IgD-negative memory B cell (primary cell): ENCODE measurements around the gene IFNL1. TPM values are rescaled to one million over a fixed set of nuclear protein-coding genes. Genes with fewer than 3 reads are reported as not detected.
"Not testable (repeated sequence)": the region's sequence is repeated elsewhere in the genome, so short reads cannot be mapped to it uniquely, and the experiment has no call there.

ENCODE experiments used
- H3K27ac Mint-ChIP-seq, 3 donors: one replicate each; pipeline ENCODE4 v1.8.0; 2020 to 2022; ENCODE audit warnings: mild to moderate bottlenecking in 3 of 3, mixed read lengths in 3 of 3, moderate library complexity in 1 of 3
- H3K27me3 Mint-ChIP-seq: one replicate; pipeline ENCODE4 v1.8.0; 2021; ENCODE audit warnings: mixed read lengths
- H3K36me3 Mint-ChIP-seq: one replicate; pipeline ENCODE4 v1.8.0; 2020; ENCODE audit warnings: mild to moderate bottlenecking, mixed read lengths
- H3K4me1 Mint-ChIP-seq, 3 donors: one replicate each; pipeline ENCODE4 v1.8.0; 2020 to 2022; ENCODE audit warnings: mixed read lengths in 3 of 3, mild to moderate bottlenecking in 1 of 3
- H3K4me3 Mint-ChIP-seq, 4 donors: one replicate each; pipeline ENCODE4 v1.8.0; 2020 to 2022; ENCODE audit warnings: mild to moderate bottlenecking in 4 of 4, mixed read lengths in 4 of 4, moderate library complexity in 3 of 4
- H3K9me3 Mint-ChIP-seq, 3 donors: one replicate each; pipeline ENCODE4 v1.8.0; 2020 to 2021; ENCODE audit warnings: mixed read lengths in 3 of 3, mild to moderate bottlenecking in 1 of 3
- polyA plus RNA-seq: library from polyadenylated mRNA; unstranded; fragments of 300-500 nt; fragmentation: Illumina TruSeq; gene quantifications from one replicate; pipeline ENCODE4 v1.2.3, GENCODE V29; 2021

The IFNL1 gene
- polyA plus RNA-seq, 1 donor from 2014 or later: not detected

DNA sequence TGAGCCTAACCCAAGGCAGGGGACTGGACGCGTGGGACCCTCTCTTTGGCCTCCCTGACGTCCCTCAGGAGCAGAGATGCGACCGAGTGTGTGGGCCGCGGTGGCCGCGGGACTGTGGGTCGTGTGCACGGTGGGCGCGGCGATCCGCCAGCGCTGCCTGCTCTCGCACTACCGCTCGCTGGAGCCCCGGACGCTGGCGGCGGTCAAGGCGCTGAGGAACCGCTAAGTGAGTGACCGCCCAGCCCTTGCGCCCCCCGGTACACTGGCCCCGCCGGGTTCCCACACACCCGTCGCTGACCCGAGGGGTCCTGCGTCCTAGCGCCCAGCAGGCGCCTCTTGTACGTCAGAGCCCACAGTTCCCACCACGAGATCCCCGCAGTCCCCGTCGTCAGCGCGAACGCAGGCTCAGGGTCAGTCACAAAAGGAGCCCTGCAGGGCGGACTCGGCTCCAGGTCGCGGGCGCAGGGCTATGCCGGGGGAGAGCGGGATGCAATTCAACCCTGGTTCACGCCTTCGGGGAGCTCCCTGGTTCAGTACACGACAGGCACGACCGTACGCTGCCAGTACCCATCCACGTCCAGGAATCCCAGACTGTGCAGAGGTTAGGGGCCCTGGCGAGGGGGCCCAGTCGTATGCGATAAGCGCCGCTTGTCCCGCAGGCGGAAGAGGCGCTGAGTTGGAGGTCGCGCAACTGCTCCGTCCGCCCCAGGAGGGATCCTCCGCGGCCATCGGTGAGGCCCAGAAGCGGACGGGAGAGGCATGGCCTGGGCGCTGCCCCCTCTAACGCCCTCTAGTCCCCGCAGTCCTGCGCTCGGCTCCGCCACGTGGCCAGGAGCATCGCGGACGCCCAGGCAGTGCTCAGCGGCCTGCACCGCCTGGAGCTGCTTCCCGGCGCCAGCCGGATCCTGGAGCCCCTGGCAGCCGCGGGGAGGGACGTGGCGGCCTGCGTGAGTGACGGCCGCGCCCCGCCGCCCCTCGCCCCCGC is 31.6 kb upstream of the IFNL1 start:
- Mint-ChIP-seq H3K36me3 (no peaks in the 10 kb centered on the region), H3K9me3 (peaks cover 0 to 3% (median 0%) of the 10 kb centered on the region in 3 donors), H3K27me3 (peaks cover 32% of the 10 kb centered on the region), H3K27ac (no peak overlapping the region), H3K4me1 (peaks cover 0 to 2% (median 0%) of the 10 kb centered on the region in 3 donors), H3K4me3 (no peak overlapping the region)

DNA sequence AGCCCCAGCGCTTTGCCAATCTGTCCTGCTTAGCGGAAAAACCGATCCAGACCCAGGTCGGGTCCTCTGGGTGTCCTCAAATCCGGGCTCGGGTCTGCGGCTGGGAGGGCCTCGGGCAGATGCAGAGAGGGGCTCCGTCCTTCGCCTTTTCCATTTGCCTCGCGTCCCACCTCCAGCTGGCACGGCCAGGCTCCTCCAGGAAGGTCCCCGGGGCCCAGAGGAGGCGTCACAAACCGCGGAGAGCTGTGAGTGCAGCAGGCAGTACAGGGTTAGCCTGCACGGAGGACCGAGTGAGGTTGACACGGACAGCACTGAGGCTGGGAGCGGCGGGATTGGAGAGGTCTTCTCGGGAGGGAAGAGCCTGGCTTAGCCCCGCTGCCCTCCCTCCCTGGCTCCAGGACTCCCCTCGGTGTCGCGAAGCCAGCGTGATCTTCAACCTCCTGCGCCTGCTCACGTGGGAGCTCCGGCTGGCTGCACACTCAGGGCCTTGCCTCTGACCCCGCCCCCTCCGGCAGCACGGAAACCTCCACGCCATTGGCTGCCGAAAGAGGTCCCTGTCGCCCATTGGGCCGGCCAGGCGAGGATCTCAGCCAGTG is 30.8 kb upstream of the IFNL1 start:
- no peaks in the 10 kb centered on the region for H3K36me3 Mint-ChIP-seq
- peaks cover 31% of the 10 kb centered on the region for H3K27me3 Mint-ChIP-seq
- H3K4me1 Mint-ChIP-seq: peaks cover 0 to 2% (median 0%) of the 10 kb centered on the region in 3 donors
- peaks cover 0 to 3% (median 0%) of the 10 kb centered on the region in 3 donors for H3K9me3 Mint-ChIP-seq
- H3K27ac Mint-ChIP-seq: no peak overlapping the region
- H3K4me3 Mint-ChIP-seq: no peak overlapping the region

DNA sequence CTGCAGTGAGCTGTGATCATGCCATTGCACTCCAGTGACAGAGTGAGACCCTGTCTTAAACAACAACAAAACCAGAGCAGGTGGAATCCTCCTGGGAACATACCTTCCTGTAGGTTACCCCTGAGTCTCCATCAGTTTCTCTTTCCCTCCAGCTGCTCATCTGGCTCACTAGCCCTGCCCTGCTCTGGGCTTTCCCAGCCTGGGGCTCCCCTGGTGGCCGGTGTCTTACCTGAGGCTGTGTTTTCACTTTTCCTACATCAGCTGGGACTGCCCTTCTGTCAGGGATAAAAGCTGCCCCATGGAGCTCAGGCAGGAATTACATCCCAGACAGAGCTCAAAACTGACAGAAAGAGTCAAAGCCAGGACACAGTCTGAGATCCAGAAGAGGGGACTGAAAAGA is 28.1 kb upstream of the IFNL1 start, which contains the start of gene IFNL2:
Gene IFNL2, plus strand, starts transcription at position 312 of the 400 bp plus-strand sequence. CDS start 173 bp downstream, outside the sequence.
- H3K4me1 Mint-ChIP-seq: not testable (repeated sequence)

DNA sequence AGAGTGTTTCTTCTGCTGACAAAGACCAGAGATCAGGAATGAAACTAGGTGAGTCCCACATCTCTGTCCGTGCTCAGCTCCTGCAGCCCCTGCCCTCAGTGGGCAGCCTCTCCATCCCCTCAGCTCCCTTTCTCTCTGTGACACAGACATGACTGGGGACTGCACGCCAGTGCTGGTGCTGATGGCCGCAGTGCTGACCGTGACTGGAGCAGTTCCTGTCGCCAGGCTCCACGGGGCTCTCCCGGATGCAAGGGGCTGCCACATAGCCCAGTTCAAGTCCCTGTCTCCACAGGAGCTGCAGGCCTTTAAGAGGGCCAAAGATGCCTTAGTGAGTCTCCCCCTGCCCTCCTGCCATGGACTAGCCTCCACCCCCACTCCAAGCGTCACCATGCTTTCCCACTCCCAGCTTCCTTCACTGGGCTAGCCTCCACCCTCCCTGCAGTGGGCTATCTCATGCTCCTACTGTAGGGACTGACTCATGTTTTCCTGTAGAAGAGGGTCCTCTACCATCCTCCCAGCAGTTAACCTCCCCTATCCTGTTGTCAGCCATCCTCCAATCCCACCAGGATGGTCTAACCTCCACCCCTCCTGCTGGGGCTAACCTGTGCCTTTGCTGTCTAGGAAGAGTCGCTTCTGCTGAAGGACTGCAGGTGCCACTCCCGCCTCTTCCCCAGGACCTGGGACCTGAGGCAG is 27.5 kb upstream of the IFNL1 start:
- H3K27ac Mint-ChIP-seq, H3K9me3 Mint-ChIP-seq, H3K36me3 Mint-ChIP-seq, H3K4me3 Mint-ChIP-seq, H3K4me1 Mint-ChIP-seq: not testable (repeated sequence)
- peaks cover 17% of the 10 kb centered on the region for H3K27me3 Mint-ChIP-seq

More for the DNA sequence above, 28.1 kb upstream of the IFNL1 start, which contains the start of gene IFNL2:
- not testable (repeated sequence) for H3K9me3 Mint-ChIP-seq, H3K4me3 Mint-ChIP-seq, H3K36me3 Mint-ChIP-seq, H3K27ac Mint-ChIP-seq
- peaks cover 22% of the 10 kb centered on the region for H3K27me3 Mint-ChIP-seq

DNA sequence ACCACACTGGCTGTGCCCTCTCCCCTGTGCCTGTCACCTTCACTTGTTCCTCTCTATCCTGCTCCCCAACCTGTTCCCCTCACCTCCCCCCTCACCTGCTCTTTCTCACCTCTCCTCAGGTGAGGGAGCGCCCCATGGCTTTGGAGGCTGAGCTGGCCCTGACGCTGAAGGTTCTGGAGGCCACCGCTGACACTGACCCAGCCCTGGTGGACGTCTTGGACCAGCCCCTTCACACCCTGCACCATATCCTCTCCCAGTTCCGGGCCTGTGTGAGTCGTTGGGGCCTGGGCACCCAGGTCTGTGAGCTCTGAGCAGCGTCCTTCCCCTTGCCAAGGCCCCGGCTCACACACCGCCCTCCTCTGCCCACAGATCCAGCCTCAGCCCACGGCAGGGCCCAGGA is 26.8 kb upstream of the IFNL1 start:
- not testable (repeated sequence) for H3K4me1 Mint-ChIP-seq, H3K36me3 Mint-ChIP-seq, H3K27ac Mint-ChIP-seq, H3K9me3 Mint-ChIP-seq, H3K4me3 Mint-ChIP-seq
- peaks cover 13% of the 10 kb centered on the region for H3K27me3 Mint-ChIP-seq

DNA sequence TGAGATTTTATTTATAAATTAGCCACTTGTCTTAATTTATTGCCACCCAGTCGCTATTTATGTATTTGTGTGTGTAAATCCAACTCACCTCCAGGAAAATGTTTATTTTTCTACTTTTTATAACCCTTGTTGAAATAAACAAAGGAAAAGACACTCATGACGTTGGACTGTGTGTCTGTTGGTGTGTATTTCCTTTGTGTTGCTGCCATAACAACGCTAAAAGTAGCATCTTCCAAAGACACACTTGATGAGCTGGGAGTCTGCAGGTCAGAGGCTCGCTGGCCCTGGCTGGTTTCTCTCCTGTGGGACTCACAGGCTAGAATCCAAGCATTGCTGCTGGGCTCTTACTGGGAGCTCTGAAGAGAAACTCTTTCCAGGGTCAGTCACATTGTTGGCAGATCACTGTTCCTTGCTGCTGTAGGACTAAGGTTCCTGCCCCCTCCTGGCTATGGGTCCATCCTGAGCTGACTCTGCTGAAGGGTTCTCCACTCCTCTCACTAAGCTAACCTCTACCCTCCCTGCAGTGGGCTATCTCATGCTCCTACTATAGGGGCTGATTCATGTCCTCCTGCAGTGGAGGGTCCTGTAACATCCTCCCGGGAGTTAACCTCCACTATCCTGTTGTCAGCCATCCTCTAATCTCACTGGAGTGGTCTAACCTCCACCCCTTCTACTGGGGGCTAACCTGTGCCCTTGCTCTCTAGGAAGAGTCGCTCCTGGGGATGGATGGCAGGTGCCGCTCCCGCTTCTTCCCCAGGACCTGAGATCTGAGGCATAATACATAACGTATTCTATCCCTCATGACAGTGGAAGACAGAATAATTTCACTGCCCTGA is 26.0 kb upstream of the IFNL1 start:
- Mint-ChIP-seq H3K36me3 (no peaks in the 10 kb centered on the region), H3K9me3 (no peaks in the 10 kb centered on the region), H3K4me1 (no peaks in the 10 kb centered on the region), H3K27ac (no peak overlapping the region), H3K27me3 (peaks cover 9% of the 10 kb centered on the region), H3K4me3 (no peak overlapping the region)

DNA sequence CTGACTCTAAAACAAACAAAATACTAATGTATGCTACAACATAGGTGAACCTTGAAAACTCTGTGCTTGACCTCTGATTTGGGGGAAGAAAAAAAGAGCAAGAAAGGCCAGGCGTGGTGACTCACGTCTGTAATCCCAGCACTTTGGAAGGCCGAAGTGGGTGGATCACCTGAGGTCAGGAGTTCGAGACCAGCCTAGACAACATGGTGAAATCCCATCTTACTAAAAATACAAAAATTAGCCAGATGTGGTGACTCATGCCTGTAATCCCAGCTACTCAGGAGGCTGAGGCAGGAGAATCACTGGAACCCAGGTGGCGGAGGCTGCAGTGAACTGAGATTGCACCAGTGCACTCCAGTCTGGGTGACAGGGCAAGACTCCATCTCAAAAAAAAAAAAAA is 22.3 kb upstream of the IFNL1 start:
- H3K27ac Mint-ChIP-seq, H3K36me3 Mint-ChIP-seq, H3K4me1 Mint-ChIP-seq, H3K4me3 Mint-ChIP-seq, H3K9me3 Mint-ChIP-seq, H3K27me3 Mint-ChIP-seq: not testable (repeated sequence)

DNA sequence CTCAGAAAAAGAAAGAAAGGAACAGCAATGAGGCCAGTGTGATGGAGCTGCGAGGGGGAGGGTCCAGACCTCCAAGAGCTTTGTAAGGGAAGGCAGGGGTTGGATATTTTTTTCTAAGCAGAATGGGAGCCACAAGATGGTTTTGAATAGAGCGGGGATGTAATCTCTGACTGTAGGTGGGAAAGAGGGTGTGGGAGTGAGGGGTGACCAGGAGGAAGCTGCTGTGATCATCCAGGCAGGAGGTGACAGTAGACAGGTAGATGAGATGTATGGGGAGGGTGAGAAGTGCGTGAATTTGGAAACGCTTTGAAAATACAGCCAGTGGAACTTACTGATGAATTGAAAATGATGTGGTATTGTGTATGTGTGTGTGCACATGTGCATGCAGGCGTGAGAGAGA is 20.6 kb upstream of the IFNL1 start:
- H3K27me3 Mint-ChIP-seq: peaks cover 5% of the 10 kb centered on the region
- no peak overlapping the region for H3K27ac Mint-ChIP-seq

DNA sequence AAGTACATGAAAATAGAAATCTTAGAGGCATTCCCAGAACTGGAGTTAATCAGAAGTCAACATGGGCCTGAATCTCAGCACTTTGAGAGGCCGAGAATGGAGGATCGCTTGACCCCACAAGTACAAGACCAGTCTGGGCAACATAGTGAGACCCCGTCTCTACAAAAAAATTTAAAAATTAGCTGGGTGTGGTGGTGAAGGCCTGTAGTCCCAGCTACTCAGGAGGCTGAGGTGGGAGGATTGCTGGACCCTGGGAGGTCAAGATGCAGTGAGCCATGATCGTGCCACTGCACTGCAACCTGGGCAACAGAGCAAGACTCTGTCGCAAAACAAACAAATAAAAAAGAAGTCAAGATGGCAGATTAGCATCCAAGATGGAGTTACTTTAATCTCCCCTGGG is 19.5 kb upstream of the IFNL1 start:
- H3K4me3 Mint-ChIP-seq: no peak overlapping the region
- H3K36me3 Mint-ChIP-seq: no peaks in the 10 kb centered on the region
- H3K9me3 Mint-ChIP-seq: peaks cover 0 to 8% (median 4%) of the 10 kb centered on the region in 3 donors
- H3K27me3 Mint-ChIP-seq: peaks cover 5% of the 10 kb centered on the region
- no peaks in the 10 kb centered on the region for H3K4me1 Mint-ChIP-seq
- H3K27ac Mint-ChIP-seq: no peak overlapping the region

More for the DNA sequence above, 20.6 kb upstream of the IFNL1 start:
- peaks cover 0 to 8% (median 4%) of the 10 kb centered on the region in 3 donors for H3K9me3 Mint-ChIP-seq
- H3K4me1 Mint-ChIP-seq: no peaks in the 10 kb centered on the region
- H3K36me3 Mint-ChIP-seq: no peaks in the 10 kb centered on the region
- H3K4me3 Mint-ChIP-seq: no peak overlapping the region

DNA sequence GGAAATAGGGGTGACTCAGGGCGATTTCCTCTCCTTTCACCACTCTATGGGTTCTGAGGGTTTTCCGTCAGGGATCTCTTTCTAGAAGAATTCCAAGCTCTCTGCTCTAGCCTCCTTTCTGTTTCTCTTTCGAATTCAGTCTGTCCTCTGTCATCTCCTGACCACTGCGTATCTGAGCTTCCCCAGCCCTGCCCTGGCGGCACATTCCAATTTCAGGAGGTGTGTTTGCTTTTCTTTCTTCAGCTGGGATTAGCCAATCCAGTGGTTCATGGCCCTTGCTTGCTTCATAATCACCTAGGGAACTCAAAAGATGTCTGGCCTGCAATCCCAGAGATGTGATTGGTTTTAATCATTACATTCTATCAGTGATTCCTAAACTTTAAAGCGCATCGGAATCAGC is 18.6 kb upstream of the IFNL1 start:
- Mint-ChIP-seq H3K36me3 (no peaks in the 10 kb centered on the region), H3K27ac (no peak overlapping the region), H3K27me3 (peaks cover 4% of the 10 kb centered on the region), H3K9me3 (peaks cover 2 to 13% (median 10%) of the 10 kb centered on the region in 3 donors), H3K4me3 (no peak overlapping the region), H3K4me1 (no peaks in the 10 kb centered on the region)

DNA sequence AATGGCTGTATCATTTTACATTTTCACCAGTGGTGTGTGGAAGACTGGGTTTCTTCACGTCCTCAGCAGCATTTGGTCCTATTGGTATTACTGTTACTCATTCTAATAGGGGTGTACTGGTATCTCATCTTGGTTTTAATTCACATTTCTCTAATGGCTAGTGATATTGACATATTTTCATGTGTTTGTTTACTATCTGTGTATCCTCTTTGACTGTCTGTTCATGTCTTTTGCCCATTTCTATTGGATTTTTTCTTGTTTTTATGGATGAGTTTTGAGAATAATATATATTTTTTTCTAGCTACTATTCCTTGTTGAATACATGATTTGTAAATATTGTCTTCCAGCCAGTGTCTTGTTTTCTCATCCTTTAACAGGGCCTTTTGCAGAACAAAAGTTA is 14.2 kb upstream of the IFNL1 start:
- Mint-ChIP-seq H3K36me3 (no peaks in the 10 kb centered on the region), H3K27ac (no peak overlapping the region), H3K27me3 (peaks cover 12% of the 10 kb centered on the region), H3K9me3 (peaks cover 2 to 24% (median 22%) of the 10 kb centered on the region in 3 donors), H3K4me3 (no peak overlapping the region), H3K4me1 (no peaks in the 10 kb centered on the region)

DNA sequence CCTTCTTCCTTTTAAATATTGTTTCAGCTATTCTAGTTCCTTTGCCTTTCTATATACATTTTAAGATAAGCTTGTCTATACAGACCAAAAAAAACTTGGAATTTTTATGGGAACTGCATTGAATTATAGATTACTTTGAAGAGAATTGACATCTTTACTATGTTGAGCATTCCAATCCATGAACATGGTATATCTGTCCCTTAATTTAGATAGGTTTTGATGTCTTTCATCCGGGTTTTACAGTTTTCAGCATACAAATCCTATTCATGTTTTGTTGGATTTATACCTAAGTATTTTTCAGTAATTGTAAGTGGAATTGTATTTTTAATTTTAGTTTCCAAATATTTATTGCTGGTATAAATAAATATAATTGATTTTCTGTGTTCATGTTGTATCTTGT is 12.2 kb upstream of the IFNL1 start:
- H3K27ac Mint-ChIP-seq: no peak overlapping the region
- H3K9me3 Mint-ChIP-seq: peaks cover 2 to 24% (median 20%) of the 10 kb centered on the region in 3 donors
- H3K27me3 Mint-ChIP-seq: peaks cover 9% of the 10 kb centered on the region
- H3K36me3 Mint-ChIP-seq: no peaks in the 10 kb centered on the region
- H3K4me3 Mint-ChIP-seq: no peak overlapping the region
- no peaks in the 10 kb centered on the region for H3K4me1 Mint-ChIP-seq

DNA sequence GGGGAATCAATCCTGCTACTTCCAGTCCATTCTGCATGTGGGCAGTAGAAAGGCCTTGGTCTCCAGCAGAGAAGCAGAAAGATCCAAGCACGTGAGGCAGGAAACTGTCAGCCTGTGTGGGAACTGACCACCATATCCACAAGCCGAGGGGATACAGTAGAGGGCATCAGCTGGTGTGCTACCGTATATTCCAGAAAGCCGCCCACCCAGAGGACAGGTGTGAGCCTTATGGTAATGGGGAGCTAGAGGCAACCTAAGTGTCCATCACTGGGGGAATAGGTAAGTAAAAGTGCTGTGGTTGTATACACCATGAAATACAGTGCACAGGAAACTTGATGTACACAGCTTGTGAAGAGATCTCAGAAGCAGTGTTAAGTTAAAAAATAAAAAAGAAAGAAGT is 2.8 kb upstream of the IFNL1 start:
- H3K9me3 Mint-ChIP-seq: peaks cover 0 to 9% (median 0%) of the 10 kb centered on the region in 3 donors
- H3K27ac Mint-ChIP-seq: no peak overlapping the region
- no peak overlapping the region for H3K4me3 Mint-ChIP-seq
- no peaks in the 10 kb centered on the region for H3K4me1 Mint-ChIP-seq
- H3K27me3 Mint-ChIP-seq: peaks cover 20% of the 10 kb centered on the region
- H3K36me3 Mint-ChIP-seq: peaks cover 7% of the 10 kb centered on the region

DNA sequence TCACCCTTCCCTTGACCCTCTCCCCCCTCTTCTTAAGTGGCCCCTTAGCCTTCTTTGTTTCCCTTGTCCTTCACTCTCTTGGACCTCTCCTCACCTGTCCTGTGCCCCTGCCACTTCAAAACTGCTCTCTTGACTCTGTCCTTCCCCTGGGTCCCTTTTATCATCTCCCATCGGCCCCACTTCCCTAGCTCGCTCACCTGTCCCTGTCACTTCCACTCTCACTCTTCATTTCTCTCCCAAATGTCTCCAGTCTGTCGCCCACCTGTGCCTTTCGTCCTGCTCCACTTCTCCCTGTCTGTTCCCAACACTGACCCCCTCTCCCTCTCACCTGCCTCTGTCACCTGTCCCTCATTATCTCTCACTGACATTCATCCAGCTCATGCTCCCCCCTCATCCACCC is 699 bp downstream of the IFNL1 start:
- Mint-ChIP-seq H3K27ac (no peak overlapping the region), H3K36me3 (peaks cover 2% of the 10 kb centered on the region), H3K4me3 (no peak overlapping the region), H3K4me1 (no peaks in the 10 kb centered on the region), H3K27me3 (peaks cover 10% of the 10 kb centered on the region), H3K9me3 (peaks cover 0 to 4% (median 0%) of the 10 kb centered on the region in 3 donors)
